Epithelial cell of esophagus (primary cell): ENCODE measurements around the gene VWA2.
A peak's percentile ranks its signal among the peaks of the same experiment; 100 is the strongest.

ENCODE experiments used
- DNase-seq: peaks from one replicate; pipeline ENCODE4 v3.0.0; 2010; ENCODE audit warnings: low read depth
- H3K4me3 ChIP-seq: 2 replicates; pipeline ENCODE4 v1.5.1; 2011; ENCODE audit warnings: mild to moderate bottlenecking, low read length, control low read depth
- CTCF ChIP-seq: IDR thresholded peaks from 2 replicates; pipeline ENCODE4 v1.5.1; 2011; ENCODE audit warnings: low read depth, mild to moderate bottlenecking, low read length, control low read depth, inconsistent platforms; ENCODE audit not compliant: insufficient read depth; ENCODE audit errors: missing control alignments

The VWA2 gene

GRCh38 chr10:114274616-114275453 is 35.8 kb downstream of the VWA2 start:
- H3K4me3 ChIP-seq = no peak overlapping the region
- DNase-seq = no peak
- no peak for TF ChIP-seq CTCF

DNA sequence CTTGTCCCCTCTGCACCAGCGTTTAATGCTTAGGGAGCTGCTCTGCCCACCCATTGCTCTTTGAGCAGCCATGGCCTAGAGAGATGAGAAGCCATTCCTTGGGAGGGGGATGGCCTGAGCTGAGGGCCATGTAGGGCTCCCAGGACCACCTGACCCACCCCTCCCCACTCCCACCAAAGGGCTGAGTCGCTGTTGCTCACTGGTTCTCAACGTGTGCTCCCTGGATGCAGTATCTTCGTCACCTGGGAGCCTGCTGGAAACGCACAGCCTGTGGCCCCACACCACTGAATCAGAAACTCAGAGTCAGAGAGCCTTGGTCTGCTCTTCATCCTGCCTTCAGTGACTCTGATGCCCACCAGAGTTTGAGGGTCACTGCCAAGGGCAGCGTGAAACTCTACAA is 37.0 kb downstream of the VWA2 start:
- H3K4me3 ChIP-seq = no peak overlapping the region
- no peak for TF ChIP-seq CTCF
- DNase-seq = no peak

DNA sequence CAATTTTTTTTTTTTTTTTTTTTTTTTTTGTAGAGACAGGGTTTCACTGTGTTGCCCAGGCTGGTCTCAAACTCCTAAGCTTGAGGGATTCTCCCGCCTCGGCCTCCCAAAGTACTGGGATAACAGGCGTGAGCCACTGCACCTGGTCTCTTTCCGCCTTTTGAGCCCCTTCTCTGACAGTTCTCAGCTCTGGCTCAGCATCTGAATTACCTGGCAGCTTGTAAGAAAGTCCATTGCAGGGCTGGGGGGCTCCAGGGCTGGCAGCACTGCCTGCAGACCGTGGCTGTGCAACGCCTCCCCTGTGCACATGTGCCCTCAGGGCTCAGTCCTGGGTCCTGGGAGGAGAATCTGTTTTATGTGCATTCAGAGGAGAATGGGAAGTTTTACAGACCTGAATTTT is 37.6 kb downstream of the VWA2 start:
- DNase-seq = no peak
- no peak for TF ChIP-seq CTCF
- no peak overlapping the region for H3K4me3 ChIP-seq

DNA sequence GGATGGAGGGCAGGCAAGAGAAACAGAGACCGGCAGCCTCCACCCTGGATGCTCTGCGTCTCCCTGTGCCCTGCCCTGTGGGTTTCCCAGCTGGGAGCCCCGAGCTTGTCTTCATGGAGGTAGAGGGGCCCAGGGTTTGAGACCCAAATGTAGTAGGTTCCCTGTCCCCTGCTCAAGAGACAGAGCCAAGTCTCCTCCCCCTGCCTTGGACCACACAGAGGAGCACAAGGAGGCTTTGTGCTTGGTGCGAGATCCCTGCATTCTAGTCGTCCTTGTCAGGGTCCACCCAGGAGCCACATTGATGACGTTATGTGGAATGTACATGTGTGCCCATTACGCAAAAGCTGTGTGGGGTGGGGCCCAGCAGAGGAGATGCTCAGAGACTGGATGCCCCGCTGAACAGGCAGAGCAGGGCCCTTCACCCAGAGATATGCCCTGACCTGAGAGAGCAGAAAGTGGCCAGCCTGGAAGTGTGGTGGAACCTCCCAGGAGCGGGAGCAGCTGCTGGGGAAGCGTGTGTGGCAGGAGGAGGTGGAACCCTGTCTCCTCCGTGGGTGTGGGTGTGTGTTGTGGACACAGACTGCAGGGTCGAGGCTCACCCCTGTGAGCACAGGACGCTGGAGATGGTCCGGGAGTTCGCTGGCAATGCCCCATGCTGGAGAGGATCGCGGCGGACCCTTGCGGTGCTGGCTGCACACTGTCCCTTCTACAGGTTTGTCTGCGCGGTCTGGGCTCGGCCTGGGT is 39.3 kb downstream of the VWA2 start:
- H3K4me3 ChIP-seq = no peak overlapping the region
- TF ChIP-seq CTCF = no peak
- peak; percentile 14 for DNase-seq

- no peak for TF ChIP-seq CTCF
- no peak for DNase-seq
- H3K4me3 ChIP-seq = no peak overlapping the region
Observed at GRCh38 chr10:114278884-114279191, 39.8 kb downstream of the VWA2 start.

DNA sequence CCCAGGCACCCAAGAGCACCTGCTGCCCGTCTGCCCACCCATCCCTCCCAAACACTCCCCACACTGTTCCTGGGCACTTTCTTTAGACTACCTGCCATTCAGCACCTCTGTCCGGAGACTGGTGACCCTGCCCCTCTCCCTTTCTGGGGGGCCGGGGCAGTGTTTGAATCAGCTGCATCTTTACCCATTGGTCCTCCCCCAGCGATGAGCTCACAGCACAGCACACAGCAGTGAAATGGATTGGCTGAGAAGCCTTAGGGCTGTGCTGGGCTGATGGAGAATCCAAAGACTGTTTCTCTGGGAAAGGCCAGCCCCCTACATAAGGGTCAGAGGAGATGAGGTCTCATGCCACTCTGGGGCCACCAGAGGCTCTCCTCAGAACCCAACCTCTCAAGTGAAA is 40.2 kb downstream of the VWA2 start:
- H3K4me3 ChIP-seq = no peak overlapping the region
- no peak for DNase-seq
- no peak for TF ChIP-seq CTCF
